Activated naive CD8-positive, alpha-beta T cell treated with anti-CD3 and anti-CD28 coated beads, Interleukin-2, amount 50 U/mL, for 24 hours (primary cell): ENCODE measurements around the gene SSU72.
"Not testable (repeated sequence)": the region's sequence is repeated elsewhere in the genome, so short reads cannot be mapped to it uniquely, and the experiment has no call there.

ENCODE experiments used
- ATAC-seq: fragments of 150-1000 bp; cut with Tn5 transposase; one replicate; pipeline ENCODE4 v1.10.0; 2021
- DNase-seq: peaks from one replicate; pipeline ENCODE4 v3.0.0; 2021
- H3K27ac Mint-ChIP-seq: one replicate; pipeline ENCODE4 v1.8.0; 2021; ENCODE audit warnings: mild to moderate bottlenecking, mixed read lengths
- H3K27me3 Mint-ChIP-seq: one replicate; pipeline ENCODE4 v1.8.0; 2021; ENCODE audit warnings: mixed read lengths
- H3K36me3 Mint-ChIP-seq: one replicate; pipeline ENCODE4 v1.8.0; 2021; ENCODE audit warnings: low read depth, mixed read lengths
- H3K4me1 Mint-ChIP-seq: one replicate; pipeline ENCODE4 v1.8.0; 2021; ENCODE audit warnings: mixed read lengths
- H3K4me3 Mint-ChIP-seq: one replicate; pipeline ENCODE4 v1.8.0; 2021; ENCODE audit warnings: mild to moderate bottlenecking, moderate library complexity, mixed read lengths
- H3K9me3 Mint-ChIP-seq: one replicate; pipeline ENCODE4 v1.8.0; 2021; ENCODE audit warnings: mixed read lengths

SSU72 gene

DNA sequence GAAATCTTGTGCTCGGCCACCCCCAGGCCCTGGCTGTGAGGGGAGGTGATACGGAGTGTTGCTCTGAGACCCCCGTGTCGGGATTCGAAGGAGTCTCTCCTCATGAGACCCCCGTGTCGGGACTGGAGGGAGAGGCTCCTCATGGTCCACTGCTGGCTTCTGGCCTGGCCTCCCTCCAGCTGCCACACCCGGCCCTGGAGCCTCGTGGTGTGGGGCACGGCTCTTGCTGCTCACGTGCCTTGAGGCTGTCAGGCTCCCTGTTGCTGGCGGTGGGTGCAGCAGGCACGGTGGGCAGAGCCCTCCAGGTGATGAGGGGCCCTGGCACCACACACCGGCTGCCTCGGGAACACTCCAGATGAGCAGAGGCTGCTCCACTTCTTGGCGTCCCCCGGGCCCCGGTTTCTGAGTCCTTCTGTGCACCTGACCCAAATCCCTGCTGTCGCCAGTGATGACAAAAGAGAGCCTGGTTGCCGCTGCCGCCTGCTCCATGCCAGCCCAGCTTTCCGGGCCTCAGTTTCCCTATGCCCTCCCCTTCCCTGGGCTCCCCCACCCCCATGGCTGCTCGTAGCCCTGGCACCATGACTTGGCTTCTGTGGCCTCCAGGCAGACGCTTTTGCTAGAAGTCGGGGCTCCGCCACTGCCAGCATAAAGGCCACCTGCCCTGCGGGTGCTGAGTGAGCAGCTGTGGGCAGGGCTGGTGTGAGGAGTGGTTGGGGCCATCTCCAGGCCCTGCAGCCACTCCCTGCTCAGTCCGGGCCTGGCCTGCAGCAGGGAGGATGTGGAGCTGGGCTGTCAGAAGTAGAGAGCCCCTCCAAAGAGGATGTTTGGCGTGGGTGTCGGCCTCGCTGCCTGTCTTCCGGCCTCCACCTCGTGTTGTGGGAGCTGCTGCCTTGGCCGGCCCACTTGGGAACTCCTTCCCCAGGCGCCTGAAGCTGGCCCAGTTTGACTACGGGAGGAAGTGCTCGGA lies 46.1 kb downstream of the SSU72 start:
- peaks cover 4% of the 10 kb centered on the region for H3K9me3 Mint-ChIP-seq
- no peaks in the 10 kb centered on the region for H3K27me3 Mint-ChIP-seq
- peaks cover 29% of the 10 kb centered on the region for H3K36me3 Mint-ChIP-seq
- no peak for ATAC-seq
- no peak overlapping the region for H3K4me3 Mint-ChIP-seq
- no peaks in the 10 kb centered on the region for H3K4me1 Mint-ChIP-seq
- H3K27ac Mint-ChIP-seq, result no peak overlapping the region
- no peak for DNase-seq

DNA sequence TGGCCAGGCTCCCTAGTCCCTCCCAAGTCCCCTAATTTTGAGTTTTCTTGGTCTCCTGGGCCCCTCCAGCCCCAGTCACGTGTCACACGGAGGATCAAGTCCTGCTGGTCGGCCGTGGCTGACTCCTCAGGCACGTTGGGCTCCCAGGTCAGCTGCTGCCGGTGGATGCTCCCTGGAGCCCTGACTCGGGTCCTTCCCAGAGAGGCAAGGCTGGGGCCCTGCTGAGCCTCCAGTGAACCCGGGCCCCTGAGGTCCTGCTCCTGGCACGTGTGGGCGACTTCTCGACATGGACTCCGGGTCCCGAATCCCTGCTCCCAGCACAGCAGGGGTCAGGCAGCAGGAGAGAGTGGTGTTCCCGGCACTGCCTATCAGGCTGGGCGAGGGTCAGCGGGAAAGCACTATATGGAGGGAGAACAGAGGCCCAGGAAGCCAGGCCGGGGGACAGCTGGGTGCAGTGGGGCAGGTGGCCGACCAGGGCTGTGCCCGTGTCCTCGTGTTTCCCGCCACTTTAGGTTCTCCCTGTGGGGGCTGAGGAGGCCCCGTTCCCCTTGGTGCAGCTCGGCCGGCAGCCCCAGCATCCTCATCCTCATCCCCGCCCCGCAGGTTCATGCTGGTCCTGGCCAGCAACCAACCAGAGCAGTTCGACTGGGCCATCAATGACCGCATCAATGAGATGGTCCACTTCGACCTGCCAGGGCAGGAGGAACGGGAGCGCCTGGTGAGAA lies 47.4 kb downstream of the SSU72 start:
- no peak overlapping the region for H3K27ac Mint-ChIP-seq
- H3K9me3 Mint-ChIP-seq, result peaks cover 4% of the 10 kb centered on the region
- no peak for ATAC-seq
- H3K4me3 Mint-ChIP-seq, result no peak overlapping the region
- no peaks in the 10 kb centered on the region for H3K4me1 Mint-ChIP-seq
- no peaks in the 10 kb centered on the region for H3K27me3 Mint-ChIP-seq
- H3K36me3 Mint-ChIP-seq, result peaks cover 28% of the 10 kb centered on the region
- DNase-seq, result no peak

DNA sequence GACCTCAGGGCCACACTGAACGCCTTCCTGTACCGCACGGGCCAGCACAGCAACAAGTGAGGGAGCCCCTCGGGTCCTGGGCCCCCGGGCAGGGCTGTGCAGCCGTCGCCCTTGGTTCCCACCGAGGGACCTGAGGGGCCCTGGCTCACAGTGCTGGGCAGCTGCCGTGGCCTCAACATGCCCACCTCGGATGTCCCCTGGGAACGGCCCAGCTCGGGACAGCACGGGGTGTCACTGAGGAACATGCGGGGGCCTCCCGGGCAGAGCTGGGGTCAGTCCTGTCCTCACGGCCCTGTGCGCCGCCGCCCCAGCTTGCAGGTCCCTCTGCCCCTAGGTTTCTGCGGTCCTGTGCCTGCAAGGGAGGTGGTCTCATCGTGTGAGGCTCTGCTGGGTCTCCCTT lies 48.2 kb downstream of the SSU72 start:
- not testable (repeated sequence) for H3K27me3 Mint-ChIP-seq, H3K4me1 Mint-ChIP-seq, H3K4me3 Mint-ChIP-seq, H3K9me3 Mint-ChIP-seq, ATAC-seq, H3K27ac Mint-ChIP-seq, DNase-seq
- H3K36me3 Mint-ChIP-seq, result peaks cover 29% of the 10 kb centered on the region

DNA sequence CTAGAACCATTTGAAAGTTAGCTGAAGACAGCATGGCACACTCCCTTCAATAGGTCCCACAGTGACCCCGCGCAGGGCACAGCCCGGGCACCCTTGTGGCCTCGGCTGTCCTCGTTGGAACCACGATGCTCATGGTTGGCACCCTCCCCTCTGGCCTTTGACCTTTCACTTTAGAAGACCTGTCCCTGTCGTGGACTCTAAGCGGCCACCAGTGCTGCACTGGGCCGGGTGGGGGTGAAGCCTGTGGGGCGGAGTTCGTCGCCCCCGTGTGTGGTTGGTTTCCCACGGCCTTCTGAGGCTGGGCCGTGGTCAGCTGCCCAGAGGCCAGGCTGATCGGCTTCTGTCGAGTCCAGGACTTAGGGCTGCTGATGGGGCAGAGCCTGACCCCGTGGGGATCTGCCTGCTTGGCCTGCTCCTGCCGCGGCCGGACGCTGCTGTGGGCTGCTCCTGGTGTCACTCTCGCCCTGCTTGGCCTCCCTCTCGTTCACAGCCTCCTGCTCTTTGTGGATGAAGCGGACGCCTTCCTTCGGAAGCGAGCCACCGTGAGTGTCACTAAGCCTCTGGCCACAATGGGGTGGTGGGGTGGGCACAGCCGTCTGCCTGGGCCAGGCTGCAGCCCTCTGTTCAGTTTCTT lies 49.8 kb downstream of the SSU72 start:
- ATAC-seq, H3K4me1 Mint-ChIP-seq, H3K9me3 Mint-ChIP-seq, H3K27ac Mint-ChIP-seq, DNase-seq, H3K4me3 Mint-ChIP-seq, H3K27me3 Mint-ChIP-seq: not testable (repeated sequence)
- peaks cover 19% of the 10 kb centered on the region for H3K36me3 Mint-ChIP-seq

DNA sequence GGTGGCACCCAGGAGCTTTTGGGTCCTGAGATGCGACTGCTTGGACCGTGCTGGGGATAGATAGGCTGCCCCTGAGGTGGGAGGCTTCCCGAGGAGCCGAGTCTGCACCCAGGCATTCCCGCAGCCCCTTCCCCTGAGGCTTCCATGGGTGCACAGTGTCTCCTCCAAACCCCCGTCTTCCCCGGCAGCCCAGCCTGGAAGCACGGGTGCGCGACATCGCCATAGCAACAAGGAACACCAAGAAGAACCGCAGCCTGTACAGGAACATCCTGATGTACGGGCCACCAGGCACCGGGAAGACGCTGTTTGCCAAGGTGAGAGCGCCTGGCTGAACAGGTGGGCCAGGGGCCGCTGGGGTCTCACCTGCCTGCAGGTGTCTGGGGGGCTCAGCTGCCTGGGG lies 51.0 kb downstream of the SSU72 start:
- H3K36me3 Mint-ChIP-seq, result peaks cover 10% of the 10 kb centered on the region
- not testable (repeated sequence) for DNase-seq, H3K9me3 Mint-ChIP-seq, H3K27ac Mint-ChIP-seq, H3K27me3 Mint-ChIP-seq, ATAC-seq, H3K4me1 Mint-ChIP-seq, H3K4me3 Mint-ChIP-seq

DNA sequence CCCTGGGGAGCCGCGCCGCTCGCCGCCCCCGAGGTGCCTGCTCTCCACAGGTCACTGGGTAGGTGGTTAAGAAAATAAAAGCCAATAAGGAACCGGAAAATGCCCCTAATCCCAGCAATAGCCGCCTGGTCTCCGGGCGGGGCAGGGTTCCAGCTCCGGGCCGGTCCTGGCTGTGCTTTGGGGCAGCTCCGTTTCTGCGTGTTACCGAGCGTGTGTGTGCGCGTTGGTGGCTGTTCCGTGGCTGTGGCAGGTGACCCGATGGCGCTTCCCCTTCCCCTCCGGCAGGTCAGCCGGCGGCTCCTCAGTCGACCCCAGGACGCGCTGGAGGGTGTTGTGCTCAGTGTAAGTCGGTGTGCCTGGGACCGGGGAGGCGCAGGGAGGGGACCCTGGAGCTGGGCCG lies 51.4 kb downstream of the SSU72 start:
- H3K36me3 Mint-ChIP-seq, result peaks cover 12% of the 10 kb centered on the region
- H3K27ac Mint-ChIP-seq, H3K27me3 Mint-ChIP-seq, H3K9me3 Mint-ChIP-seq, DNase-seq, H3K4me3 Mint-ChIP-seq, ATAC-seq, H3K4me1 Mint-ChIP-seq: not testable (repeated sequence)

DNA sequence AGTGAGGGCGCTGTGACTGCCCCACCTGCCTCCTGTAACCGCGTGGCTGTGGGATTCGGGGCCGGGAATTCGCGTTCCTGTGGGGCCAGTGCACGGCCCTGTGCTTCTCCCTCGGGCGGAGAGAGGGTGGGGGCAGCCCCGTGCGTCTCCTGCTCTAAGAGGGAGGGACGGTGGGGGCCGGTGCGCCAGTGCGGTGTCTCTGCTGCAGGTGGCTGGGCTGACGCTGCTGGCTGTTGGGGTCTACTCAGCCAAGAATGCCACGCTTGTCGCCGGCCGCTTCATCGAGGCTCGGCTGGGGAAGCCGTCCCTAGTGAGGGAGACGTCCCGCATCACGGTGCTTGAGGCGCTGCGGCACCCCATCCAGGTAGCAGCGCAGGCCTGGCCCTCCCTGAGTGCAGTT lies 52.1 kb downstream of the SSU72 start:
- not testable (repeated sequence) for H3K4me3 Mint-ChIP-seq, H3K27me3 Mint-ChIP-seq, DNase-seq, H3K4me1 Mint-ChIP-seq, H3K27ac Mint-ChIP-seq, H3K9me3 Mint-ChIP-seq, ATAC-seq
- H3K36me3 Mint-ChIP-seq, result peaks cover 15% of the 10 kb centered on the region

DNA sequence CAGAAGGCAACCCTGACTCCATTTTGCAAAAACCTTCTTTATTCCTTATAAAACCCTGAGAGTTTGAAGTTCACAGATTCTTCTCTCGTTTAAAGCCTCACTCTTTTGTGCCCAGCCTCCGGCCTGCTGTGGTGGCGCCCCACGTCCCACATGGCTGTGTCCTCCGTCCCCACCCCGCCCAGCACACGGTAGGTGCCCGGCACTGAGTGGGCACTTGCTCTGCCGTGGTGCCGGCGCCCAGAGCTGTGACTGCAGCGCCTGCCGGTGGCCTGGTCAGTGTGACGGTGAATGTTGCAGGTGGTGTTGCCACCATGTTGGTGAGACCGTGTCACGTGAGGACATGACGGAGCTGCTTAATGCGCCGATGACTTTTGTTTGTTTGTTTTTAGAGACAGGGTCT lies 53.3 kb downstream of the SSU72 start:
- H3K36me3 Mint-ChIP-seq, result peaks cover 14% of the 10 kb centered on the region
- no peaks in the 10 kb centered on the region for H3K4me1 Mint-ChIP-seq
- no peak for ATAC-seq
- H3K4me3 Mint-ChIP-seq, result no peak overlapping the region
- no peak for DNase-seq
- H3K9me3 Mint-ChIP-seq, result no peaks in the 10 kb centered on the region
- H3K27ac Mint-ChIP-seq, result no peak overlapping the region
- no peaks in the 10 kb centered on the region for H3K27me3 Mint-ChIP-seq

DNA sequence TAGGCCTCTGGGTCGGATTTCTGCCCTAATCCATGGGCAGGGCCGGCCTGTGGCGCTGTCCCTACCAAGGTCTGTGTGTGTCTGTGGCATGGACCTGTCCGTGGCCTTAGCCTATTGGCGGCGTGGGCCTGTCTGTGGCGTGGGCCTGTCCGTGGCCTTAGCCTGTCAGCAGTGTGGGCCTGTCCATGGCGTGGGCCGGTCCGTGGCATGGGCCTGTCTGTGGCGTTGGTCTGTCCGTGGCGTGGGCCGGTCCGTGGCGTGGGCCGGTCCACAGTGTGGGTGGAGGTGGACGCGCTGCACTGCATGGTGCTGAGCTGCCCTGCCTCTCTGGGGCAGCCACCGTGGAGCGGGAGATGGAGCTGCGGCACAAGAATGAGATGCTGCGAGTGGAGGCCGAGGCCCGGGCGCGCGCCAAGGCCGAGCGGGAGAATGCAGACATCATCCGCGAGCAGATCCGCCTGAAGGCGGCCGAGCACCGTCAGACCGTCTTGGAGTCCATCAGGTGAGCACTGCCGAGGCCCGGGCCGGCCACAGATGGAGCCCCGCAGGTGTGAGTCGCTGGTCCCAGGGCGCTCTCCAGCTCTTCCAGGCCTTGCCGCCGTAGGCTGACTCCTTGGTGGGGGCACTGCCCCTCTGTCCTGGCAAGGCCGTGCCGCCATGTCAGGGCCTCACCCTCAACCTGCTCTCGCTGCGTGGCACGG lies 54.7 kb downstream of the SSU72 start:
- not testable (repeated sequence) for H3K4me1 Mint-ChIP-seq, H3K27me3 Mint-ChIP-seq, H3K4me3 Mint-ChIP-seq, DNase-seq, H3K9me3 Mint-ChIP-seq, H3K27ac Mint-ChIP-seq
- peak; percentile 5 for ATAC-seq
- peaks cover 18% of the 10 kb centered on the region for H3K36me3 Mint-ChIP-seq

DNA sequence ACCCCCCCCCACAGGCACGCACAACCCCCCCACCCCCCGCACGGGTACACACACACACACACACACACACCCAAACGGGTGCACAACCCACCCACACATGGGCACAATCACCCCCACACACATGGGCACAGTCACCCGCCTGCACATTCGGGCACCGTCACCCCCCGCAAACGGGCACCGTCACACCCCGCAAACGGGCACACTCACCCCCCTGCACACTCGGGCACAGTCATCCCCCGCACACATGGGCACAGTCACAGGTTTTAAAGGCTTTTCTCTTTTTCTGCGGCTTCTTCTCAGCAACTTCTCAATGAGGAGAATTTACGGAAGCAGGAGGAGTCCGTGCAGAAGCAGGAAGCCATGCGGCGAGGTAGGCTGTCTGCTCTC lies 56.0 kb downstream of the SSU72 start:
- not testable (repeated sequence) for ATAC-seq, H3K27me3 Mint-ChIP-seq, H3K9me3 Mint-ChIP-seq, DNase-seq, H3K4me3 Mint-ChIP-seq, H3K27ac Mint-ChIP-seq, H3K4me1 Mint-ChIP-seq
- peaks cover 20% of the 10 kb centered on the region for H3K36me3 Mint-ChIP-seq

DNA sequence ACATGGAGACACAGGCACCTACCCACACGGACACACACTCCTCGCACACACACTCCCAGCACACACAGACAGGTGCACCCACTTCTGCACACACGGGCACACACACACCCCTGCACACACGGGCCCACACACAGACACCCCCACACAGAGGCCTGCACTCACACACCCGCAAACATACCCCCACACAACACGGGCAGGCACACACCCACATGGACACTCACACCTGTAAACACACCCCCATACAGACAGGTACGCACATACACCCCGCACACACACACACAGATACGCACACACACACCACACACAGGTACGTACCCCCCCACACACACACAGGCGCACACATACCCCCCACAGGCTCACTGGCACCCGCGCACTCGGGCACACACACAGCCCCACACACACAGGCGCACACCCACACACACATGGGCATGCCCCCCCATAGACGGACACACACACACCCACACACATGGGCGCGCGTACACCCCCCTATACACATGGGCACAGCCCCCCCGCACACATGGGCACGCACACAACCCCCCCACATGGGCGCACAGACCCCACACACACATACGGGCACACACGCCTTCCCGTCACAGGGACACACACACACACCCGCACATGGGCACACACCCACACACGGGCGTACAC lies 56.6 kb downstream of the SSU72 start:
- Mint-ChIP-seq H3K36me3 (peaks cover 20% of the 10 kb centered on the region), H3K27ac (no peak overlapping the region), H3K27me3 (no peaks in the 10 kb centered on the region), H3K9me3 (no peaks in the 10 kb centered on the region), H3K4me1 (peaks cover 10% of the 10 kb centered on the region), H3K4me3 (no peak overlapping the region)
- no peak for ATAC-seq
- no peak for DNase-seq

DNA sequence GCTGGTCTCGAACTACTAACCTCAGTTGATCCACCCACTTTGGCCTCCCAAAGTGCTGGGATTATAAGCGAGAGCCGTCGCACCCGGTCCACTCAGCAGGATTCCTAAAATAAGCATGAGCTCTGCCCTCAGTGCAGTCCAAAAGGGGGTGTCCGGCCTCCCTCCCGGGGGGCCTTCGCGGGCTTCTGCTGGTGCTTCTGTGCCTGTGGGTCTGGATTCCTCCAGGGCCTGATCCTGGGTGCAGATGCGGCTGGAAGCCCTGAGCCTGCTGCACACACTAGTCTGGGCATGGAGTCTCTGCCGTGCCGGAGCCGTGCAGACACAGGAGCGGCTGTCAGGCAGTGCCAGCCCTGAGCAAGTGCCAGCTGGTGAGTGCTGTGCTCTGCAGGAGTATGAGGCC lies 57.7 kb downstream of the SSU72 start:
- H3K9me3 Mint-ChIP-seq, H3K27ac Mint-ChIP-seq, ATAC-seq, H3K27me3 Mint-ChIP-seq, DNase-seq, H3K4me3 Mint-ChIP-seq: not testable (repeated sequence)
- Mint-ChIP-seq H3K36me3 (peaks cover 18% of the 10 kb centered on the region), H3K4me1 (peaks cover 10% of the 10 kb centered on the region)

DNA sequence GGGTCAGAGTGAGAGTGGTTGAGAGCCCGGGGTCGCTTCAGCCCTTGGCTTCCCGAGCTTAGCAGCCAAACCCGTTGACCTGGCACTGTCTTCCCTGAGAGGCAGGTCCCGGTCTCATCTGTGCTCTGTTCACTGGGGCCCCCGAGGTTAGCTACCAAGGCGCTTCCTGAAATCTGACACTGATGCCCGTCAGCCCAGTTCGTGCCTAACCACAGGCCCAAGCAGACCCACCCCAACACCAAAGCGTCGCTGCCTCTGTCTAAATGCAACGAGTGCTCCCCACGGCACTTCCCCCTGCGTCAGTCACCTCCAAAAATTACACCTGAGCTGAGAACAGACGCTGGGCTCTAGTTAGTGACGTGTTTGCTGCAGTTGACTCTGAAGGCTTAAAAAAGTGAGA lies 60.3 kb downstream of the SSU72 start:
- ATAC-seq, H3K27me3 Mint-ChIP-seq, H3K4me3 Mint-ChIP-seq, DNase-seq, H3K9me3 Mint-ChIP-seq, H3K27ac Mint-ChIP-seq: not testable (repeated sequence)
- Mint-ChIP-seq H3K4me1 (peaks cover 17% of the 10 kb centered on the region), H3K36me3 (peaks cover 14% of the 10 kb centered on the region)

DNA sequence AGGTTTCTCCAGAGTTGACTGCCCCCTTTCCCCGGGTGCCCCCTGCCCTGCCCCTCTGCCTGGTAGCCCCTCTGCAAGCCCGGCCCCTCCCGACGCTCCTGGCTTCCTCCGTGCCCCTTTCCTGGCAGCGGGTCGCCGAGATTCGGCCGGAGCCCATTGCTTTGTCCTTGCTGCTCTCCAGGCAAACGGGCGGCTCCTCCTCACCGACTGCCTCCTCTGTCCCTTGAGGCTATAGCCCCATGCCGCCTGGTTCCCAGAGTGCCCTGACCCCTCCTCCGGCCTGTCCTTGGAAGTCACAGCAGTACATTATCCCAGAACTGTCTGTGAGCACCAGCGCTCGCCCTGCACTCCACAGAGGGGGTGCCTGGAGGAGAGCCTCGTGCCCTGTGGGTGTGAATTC lies 61.0 kb downstream of the SSU72 start:
- Mint-ChIP-seq H3K27ac (peak overlapping the region; percentile 56), H3K36me3 (peaks cover 13% of the 10 kb centered on the region), H3K4me3 (peak overlapping the region; percentile 77), H3K4me1 (peaks cover 17% of the 10 kb centered on the region)
- not testable (repeated sequence) for DNase-seq, ATAC-seq, H3K27me3 Mint-ChIP-seq, H3K9me3 Mint-ChIP-seq
